ENCODE data around the gene CT47C1. TPM values are rescaled to one million over a fixed set of nuclear protein-coding genes. Genes with fewer than 3 reads are reported as not detected.
A peak's percentile ranks its signal among the peaks of the same experiment; 100 is the strongest.

CT47C1 gene
- polyA plus RNA-seq, 1 donor, result not detected

DNA sequence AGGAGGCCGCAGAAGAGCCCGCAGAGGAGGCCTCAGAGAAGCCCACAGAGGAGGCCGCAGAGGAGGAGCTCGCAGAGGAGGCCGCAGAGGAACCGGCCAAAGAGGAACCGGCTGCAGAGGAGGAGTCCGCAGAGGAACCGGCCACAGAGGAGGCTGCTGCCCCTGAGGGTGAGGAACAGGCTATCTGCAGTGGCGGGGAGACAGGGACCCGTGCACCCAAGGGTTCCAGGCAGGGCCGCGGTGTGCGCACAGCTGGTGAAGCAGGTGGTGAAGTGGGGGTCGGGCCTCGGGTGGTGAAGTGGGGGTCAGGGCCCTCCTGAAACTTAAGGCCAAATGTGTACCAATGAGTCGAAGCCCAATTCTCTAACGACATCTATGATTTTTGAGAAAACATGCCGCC lies 1.1 kb downstream of the CT47C1 start:
- no peak for DNase-seq

DNA sequence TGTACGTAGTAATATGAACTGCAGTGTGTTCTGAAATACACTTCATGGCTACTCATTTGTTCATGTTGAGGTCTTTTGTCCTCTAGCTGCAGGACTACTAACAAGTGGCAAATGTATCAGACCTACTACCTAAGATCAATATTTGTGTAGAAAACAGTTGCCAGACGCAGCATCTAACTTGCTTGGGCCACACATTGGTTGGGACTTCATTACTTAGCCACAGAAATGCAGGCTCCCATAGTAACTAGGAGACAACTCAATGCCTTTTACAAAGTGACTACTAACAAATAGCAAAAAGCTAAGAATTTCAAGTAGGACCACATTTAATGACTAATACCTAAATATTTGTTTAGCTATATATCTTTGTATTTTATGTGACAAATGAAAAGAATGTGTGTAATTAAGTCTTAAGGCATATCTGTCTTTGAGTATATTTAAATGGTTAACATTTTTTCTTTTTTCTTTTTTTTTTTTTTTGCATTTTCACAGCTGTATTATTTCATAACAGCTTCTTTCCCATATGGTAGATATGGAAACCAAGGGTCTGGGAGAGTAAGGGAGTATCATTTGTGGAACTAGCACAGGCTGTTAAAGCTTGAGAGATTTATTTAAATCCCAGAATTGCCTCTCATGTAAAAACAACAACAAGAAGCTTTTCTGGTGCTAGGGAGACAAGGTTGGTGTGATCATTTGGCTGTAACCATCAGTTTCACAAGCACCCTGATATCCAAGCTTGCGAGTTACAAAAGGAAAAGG lies 2.7 kb downstream of the CT47C1 start:
- DNase-seq, result no peak

DNA sequence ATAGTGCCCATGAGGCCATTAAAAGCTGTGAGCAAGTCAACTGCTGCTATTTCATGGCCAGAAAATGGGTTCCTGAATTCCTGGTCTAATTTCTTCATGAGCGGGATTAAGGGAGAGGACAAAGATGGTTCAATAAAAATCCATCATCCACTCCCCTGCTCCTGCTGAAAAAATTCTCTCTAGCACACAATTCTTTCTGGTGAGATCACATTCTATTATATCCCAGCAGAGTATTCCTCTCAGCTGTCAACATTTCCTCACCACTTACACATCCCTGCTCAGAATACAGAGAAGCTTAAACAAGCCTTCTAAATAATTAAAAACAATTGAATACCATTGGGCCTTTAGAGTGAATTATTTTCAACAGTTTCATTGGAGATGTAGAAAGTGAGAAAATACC lies 9.5 kb downstream of the CT47C1 start:
- DNase-seq, result no peak

DNA sequence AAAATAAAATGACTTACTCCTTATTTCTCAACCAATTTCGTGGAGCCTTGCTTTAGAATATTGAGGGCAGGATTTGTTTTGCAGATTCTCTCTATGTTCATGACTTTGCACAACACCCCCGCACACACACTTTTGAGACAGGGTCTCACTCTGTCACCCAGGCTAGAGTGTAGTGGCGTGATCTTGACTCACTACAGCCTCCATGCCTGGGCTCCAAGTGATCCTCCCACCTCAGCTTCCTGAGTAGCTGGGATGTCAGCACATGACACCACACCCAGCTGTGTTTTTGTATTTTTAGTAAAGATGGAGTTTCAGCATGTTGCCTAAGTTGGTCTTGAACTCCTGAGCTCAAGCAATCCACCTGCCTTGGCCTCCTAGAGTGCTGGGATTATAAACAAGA lies 12.0 kb downstream of the CT47C1 start:
- no peak for DNase-seq

DNA sequence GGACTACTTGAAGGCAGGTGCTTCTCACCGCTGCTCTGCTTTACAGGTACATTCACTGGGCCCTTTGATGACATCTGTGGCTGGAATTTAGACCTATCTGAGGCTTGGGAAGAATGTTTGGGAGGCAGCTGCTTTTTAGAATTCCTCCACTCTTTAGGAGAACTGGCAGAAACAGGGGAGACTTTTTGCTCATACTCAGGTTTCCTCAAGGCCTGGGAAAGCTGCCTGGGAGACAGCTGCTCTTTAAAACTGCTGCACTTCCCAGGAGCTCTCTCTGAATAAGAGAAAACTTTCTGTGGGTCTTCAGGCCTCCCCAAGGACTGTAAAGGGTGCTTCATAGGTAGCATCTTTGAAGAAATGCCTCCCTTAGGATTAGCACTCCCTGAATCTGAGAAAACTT lies 14.3 kb downstream of the CT47C1 start:
- peak; percentile 11 for DNase-seq

DNA sequence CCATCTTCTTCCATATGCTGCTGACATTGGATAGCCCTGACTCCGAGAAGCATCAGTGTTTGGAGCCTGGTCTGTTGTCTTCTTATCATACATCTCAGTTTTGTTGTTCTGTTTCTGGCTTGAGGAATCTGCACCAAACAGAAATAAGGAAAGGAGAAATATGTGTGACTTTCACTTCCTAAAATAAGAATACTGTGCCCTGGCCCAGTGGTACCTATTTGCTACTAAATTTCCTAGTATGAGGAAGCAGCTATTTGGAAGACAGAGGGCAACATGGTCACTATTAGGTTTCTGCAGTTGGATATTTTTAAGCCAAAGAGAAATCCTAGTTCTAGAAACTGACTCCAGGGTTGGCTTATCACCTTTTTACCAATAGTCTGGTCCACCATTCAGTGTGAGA lies 16.8 kb downstream of the CT47C1 start:
- no peak for DNase-seq

DNA sequence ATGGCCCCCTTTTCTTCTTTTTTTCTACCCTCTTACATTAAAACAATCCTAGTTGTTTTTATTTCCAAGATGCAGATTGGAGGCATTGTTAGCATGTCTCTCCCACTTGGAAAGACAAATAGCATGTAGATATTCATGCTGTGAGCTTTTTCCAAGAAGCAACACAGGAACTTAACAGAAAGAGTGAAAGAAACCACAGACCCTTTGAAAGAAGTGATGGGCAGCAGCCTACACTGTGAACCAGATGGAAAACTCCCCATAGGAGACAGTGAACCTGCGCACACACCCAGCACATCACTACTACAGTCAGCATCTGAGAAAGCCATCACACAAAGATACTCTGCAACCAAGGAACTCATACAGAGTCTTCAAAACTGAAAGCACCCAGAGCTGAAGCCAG lies 17.8 kb downstream of the CT47C1 start:
- no peak for DNase-seq

DNA sequence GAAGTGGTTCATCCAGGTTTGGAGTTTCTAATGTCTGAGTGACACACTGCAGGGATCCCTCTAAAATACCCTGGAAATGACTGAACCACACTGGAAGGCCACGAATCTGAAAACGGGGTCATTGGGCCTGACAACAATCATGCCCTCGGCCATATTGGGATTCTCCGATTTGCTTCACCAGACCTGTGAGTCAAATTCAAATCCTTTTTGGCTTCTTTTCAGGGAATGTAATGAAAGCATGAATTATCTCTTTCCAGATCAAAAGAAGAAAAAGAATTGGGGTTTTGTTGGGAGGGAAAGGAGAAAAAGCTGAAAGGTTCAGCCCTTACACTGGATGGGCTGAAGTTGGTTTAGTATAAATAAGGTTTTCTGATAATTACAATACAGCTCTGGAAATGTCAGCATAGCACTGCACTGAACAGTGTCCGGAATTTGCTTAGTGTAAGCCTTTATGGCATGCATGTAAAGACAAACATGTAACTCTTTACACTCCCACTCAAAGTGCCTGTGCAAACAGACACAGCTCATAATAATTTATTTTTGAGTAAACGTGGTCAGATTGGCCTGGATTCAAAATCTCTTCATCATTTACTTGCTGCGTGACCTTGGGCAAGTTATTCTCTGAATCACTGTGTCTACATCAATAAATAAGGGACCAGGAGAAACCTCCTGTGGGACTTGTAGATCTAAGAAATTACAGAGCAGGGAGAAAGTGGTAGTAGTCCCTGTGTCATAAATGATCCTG lies 21.4 kb downstream of the CT47C1 start:
- no peak for DNase-seq

DNA sequence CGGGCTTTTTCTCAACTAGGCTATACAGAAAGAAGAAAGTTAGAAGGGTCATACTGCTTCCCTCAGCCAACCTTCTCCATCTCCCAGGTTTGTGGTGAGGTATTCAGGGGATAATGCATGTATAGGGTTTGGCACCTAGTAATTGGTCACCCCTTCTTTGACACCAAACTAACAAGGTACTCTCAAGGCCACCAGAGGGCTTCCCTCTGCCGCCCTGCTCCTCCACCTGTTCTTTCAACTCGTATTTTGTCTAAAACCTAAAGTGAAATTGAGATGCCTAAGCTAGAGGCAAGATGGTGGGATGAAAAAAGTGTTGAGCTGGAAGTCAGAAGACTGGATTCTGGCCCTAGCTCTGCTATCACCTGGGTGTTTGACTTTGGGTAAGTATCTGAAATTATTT lies 22.0 kb downstream of the CT47C1 start:
- no peak for DNase-seq

DNA sequence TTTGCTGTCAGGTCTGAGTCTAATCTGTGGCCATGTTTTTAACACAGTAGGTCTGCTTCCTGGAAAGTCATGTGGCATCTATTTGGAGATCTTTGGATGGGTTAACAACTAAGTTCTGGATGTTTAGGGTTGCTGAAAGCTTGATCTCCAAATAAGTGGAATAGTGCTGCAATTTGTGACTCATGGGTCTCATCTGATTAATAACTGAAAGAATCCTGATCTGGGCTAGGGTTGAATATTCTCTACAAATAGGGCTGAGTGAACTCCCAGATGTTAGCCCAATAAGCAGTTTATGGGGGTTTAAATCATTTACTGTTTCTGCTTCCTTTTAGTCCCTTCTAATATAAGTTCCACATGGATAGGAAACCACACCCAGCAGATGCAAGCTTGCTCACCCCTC lies 23.1 kb downstream of the CT47C1 start:
- DNase-seq, result no peak

DNA sequence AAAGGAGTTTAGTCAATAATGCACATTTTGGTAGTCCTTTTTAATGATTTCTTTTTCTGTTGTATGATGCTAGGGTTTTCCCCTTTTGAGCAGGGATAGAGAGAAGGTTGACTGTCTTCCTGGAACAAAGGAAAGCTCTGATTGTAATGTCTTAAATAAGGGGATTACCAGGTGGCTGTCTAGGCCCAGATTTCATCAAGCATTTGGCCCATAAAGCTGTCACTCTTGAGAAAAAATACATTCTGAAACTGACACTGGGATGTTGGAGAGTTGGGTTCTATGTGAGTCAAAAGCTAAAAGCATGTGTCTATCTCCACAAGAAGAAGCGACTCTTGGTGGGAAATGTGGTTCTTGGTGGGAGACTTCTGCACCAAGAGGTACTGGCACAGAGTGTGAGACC lies 28.4 kb downstream of the CT47C1 start:
- no peak for DNase-seq

DNA sequence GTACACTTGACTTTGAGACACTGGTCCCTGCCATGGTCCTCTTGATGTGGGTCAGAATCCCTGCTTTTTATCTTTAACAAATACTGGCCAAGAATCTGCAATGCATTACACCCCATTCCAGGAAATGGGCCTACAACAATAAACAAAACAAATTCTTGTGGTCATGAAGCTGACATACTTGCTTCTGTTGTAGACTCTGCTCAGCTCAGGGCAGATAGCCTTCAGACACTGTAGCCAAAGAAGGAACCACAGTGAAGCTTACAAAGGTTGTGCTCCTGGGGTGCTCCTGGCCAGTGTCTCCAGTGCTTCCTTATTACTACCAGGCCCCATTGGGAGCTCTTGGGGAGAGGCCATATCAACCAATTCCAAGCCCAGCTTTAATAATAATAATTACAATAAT lies 33.0 kb downstream of the CT47C1 start:
- DNase-seq, result no peak

DNA sequence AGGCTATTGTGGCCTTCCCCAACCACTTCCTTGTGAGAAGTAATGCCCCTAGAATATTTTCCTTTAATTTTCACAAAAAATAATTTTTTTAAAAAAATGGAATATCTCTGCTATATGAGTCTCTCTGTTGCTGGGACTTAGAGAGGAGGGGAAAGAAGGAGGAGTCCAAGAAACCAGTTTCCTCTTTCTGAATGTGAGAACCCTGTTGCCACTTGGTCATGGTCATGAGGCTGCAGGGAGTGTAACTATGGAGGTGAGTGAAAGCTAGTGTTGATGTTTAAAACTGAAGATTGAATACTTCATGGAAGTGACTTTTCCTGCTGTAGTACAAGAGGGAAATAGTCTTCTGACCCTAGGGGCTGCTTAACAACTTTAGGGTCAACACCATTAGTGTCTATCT lies 34.4 kb downstream of the CT47C1 start:
- DNase-seq, result no peak

DNA sequence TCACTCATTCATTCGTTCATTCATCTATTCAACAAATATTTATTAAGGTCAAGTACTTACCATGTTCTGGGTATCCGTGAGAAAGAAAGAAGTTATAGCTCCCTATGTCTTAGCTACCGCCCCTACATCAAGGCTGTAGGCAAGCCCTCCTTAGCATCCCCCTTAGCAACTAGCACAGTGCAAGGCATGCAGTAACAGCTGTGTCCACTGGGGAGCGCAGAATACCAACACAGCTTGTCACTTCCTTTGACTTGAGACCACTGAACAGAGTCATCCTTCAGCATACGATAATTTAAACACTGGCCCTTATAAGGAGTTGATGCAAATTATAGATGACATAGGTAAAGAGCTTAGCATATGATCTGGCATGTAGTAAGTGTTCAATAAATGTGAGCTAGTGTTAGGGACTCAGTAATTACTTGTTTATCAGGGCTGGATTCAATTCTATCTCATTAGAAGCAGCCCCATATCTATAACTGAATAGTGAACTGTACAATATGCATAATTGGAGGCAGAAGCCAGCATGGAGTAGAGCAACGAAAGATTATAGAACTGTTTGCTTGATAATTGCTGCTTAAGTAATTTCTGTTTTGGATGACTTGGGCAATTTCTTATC lies 46.1 kb downstream of the CT47C1 start:
- DNase-seq, result peak; percentile 45

DNA sequence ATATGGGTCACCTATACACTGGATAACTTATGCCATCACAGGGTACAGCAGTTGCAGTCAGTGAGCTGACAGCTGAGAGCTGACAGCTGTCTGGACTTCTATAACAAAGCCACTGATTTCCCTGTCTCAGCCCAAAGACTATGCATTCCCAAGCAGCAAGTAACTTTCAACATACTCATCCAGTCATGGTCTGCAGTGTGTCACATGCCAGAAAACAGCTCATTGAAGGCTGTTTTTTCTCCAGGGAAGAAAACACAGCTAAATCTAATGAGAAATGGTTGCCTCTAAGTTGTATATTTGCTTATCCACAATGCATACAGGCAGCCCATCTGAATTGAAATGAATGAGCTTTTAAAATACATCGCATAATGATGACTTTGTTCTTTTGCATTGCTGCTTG lies 48.5 kb downstream of the CT47C1 start:
- peak; percentile 12 for DNase-seq

Other genes starting within 250 kb of the CT47C1 start
- 0.27 TPM for gene ZCCHC12, start 249.2 kb upstream of the CT47C1 start, polyA plus RNA-seq (ENCODE audit: insufficient read length)
- gene LONRF3, start 98.4 kb upstream of the CT47C1 start, polyA plus RNA-seq (ENCODE audit: insufficient read length), result 3.0 TPM
- 0.12 TPM for gene KIAA1210, start 54.8 kb downstream of the CT47C1 start, polyA plus RNA-seq (ENCODE audit: insufficient read length)
- 75.5 TPM for gene PGRMC1, start 163.3 kb downstream of the CT47C1 start, polyA plus RNA-seq (ENCODE audit: insufficient read length)